Inflammatory macrophage (primary cell): ENCODE data around the gene MUC20.
A peak's percentile ranks its signal among the peaks of the same experiment; 100 is the strongest.
"Not testable (repeated sequence)": the region's sequence is repeated elsewhere in the genome, so short reads cannot be mapped to it uniquely, and the experiment has no call there.

Experiments used
- DNase-seq, 2 donors: peaks; one replicate each; pipeline ENCODE4 v3.0.0-alpha.2; 2020 to 2022

MUC20 gene

GRCh38 chr3:195710126-195710905 is 10.5 kb upstream of the MUC20 start:
- DNase-seq: not testable (repeated sequence)

DNA sequence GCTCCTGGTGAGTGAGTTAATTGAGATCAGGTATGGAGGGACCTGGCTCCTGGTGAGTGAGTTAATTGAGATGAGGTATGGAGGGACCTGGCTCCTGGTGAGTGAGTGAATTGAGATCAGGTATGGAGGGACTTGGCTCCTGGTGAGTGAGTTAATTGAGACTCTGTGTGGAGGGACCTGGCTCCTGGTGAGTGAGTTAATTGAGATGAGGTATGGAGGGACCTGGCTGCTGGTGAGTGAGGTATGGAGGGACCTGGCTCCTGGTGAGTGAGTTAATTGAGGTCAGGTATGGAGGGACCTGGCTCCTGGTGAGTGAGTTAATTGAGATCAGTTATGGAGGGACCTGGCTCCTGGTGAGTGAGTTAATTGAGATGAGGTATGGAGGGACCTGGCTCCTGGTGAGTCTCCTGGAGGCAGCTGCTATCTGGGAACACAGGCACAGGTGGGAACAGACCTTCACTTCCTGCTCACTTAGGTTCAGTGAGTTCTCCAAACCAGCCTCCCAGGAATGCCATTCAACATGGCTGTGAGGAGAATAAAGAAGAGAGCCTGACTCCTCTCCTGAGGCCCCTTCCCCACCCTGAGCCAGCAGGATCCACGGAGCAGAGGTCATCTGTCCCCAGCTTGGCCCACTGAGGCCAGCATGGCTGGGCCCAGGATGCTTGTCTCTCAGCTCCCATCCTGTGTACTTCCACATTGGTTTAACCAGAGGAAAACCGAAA is 9.5 kb upstream of the MUC20 start:
- DNase-seq: not testable (repeated sequence)

DNA sequence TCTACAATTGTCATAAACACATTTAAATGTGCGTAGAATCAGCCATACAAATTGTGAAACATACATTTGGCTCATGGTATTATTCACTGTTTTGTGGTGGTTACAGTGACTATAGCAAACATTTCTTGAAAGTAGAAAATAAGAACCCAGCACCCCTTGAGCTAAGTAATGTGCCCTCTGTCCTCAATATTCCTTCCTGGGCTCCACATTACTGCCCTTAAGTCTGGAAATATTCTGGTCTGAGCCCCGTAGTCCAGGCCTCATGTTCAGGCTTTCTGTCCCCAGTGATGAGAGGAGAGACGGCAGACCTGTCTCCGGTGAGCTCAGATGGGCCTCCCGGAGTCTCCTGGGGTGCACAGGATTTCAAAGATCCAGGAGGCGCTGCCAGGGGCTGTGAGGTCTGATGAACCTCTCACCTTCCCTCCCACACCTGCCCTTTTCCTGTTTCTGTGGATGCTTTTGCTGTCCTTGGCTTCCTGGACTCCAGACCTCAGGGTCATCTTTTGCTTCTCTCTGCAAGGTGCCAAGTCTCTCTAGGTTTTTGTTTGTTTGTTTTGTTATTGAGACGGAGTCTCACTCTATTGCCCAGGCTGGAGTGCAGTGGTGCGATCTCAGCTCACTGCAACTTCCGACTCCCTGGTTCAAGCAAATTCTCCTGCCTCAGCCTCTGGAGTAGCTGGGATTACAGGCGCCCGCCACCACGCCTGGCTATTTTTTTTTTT is 8.8 kb upstream of the MUC20 start:
- DNase-seq: no peak

GRCh38 chr3:195712535-195712910 is 8.3 kb upstream of the MUC20 start:
- DNase-seq: not testable (repeated sequence)

DNA sequence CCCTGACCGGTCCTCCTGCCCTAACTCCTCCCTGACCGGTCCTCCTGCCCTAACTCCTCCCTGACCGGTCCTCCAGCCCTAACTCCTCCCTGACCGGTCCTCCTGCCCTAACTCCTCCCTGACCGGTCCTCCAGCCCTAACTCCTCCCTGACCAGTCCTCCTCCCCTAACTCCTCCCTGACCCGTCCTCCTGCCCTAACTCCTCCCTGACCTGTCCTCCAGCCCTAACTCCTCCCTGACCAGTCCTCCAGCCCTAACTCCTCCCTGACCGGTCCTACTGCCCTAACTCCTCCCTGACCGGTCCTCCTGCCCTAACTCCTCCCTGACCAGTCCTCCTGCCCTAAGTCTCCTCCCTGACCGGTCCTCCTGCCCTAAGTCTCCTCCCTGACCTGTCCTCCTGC is 7.6 kb upstream of the MUC20 start:
- not testable (repeated sequence) for DNase-seq

DNA sequence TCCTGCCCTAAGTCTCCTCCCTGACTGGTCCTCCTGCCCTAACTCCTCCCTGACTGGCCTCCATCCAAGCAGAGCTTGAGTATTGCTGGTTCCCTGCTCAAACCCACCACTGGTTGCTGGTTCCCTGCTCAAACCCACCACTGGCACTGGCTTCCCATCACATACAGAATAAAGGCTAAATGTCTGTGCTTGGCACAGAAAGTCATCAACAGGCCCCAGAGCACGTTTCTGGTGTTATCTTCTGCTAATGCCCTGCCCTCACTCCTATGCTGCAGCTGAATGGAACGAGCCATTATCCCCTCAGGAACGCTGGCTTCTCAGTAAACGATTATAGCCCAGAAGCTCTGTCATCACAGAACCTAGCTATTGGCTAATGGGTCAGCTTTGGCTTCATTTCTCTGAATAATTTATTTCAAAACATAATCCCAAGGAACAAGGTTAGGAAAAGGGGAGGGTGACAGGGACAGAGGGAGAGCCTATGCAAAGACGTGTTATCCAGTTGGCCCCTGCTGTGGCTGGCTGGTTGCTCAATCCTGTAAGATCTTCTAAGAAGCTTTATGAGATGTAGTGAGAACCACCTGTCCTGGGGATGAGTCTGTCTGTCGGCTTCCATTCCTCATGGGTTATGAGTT is 6.3 kb upstream of the MUC20 start:
- DNase-seq: no peak

GRCh38 chr3:195715134-195715533 is 5.6 kb upstream of the MUC20 start:
- DNase-seq: no peak

- DNase-seq: peak; percentile 84 to 97
Measured at GRCh38 chr3:195715583-195716266, 5.1 kb upstream of the MUC20 start.

DNA sequence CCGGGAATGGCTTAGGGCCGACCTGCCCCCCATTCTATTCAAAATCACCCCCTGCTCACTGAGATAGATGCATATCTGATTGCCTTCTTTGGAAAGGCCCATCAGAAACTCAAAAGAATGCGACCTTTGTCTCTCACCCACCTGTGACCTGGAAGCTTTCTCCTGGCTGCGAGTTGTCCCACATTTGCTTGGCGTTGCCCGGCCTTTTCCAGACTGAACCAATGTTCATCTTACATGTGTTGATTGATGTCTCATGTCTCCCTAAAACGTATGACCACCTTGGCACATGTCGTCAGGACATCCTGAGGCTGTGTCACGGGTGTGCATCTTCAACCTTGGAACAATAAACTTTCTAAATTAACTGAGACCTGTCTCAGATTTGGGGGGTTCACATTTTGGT is 3.4 kb upstream of the MUC20 start:
- DNase-seq: no peak

GRCh38 chr3:195717852-195718476 is 2.8 kb upstream of the MUC20 start:
- no peak for DNase-seq

- DNase-seq: no peak
Measured at GRCh38 chr3:195718477-195718984, 2.2 kb upstream of the MUC20 start.

DNA sequence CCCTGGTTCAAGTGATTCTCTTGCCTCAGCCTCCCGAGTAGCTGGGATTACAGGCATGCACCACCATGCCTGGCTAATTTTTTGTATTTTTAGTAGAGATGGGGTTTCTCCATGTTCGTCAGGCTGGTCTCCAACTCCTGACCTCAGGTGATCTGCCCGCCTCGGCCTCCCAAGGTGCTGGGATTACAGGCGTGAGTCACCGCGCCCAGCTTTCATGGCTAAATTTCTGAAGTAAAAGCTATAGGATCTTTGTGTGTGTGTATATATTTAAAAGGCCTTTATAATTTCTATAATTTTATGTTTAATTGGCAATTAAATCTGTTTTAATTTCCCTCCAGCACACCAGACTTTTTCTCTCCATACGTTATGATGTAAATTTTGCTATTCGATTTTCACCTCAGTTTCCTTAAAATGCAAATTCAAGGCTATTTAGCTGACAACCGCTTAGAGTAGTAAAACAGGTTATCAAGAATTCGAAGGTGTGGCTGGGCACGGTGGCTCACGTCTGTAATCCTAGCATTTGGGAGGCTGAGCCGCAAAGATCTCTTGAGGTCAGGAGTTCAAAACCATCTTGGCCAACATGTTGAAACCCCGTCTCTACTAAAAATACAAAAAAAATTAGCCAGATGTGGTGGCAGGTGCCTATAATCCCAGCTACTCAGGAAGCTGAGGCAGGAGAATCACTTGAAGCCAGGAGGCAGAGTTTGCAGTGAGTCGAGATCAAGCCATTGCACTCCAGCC is 1.1 kb upstream of the MUC20 start:
- not testable (repeated sequence) for DNase-seq

DNA sequence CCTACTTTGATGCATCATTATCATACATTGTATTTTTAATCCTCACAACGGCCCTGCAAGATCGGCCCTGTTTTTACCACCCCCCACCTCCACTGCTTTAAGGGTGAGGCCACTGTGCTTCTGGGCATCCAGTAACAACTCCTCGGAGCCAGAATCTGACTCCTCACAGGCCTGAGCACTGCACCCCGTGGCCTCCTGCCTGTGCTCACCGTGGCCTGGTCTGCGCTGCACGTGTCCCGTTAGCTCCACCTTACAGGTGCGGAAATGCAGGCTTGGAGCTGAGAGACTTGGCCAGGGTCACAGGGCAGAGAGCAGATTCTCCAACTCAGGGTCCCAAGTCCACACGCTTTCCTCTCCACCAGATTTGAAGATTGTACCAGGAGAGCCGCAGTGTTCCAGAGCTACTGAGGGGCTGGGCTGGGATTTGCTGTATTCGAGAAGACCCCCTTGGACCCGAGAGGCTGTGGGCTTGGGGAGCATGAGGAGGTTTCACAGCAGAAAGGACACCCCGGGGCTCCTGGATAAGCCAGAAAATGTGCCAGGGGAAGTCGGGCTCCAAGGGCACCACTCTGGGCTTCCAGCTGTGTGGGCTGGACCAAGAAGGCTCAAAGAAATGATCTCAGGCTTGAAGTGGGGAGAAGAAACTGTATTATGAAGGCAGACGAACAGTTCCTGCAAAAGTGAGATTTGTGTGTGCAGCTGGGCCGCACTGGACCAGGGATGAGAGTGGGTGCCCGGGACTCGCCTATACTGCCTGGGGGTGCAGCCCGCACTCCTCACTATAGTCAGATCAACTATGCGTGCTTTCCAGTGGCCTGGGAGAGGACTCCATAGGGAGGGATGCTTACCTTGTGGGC is 1.6 kb downstream of the MUC20 start:
- DNase-seq: not testable (repeated sequence)

DNA sequence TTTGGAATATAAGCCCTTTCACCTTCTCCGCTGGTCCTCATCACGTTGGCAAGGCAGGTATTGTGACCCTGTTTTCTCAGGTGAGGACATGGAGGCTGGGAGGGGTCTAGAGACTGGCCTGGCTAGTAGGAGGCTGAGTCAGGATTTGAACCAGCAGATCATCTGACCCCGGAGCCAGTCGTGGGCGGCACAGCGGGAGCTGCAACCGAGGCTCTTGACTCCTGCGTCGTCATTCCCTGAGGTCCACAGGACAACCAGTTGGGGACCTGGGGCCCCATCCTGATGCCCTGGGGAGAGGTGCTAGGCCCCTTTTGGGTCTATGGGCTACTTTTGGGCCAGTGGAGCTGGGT is 2.2 kb downstream of the MUC20 start:
- DNase-seq: not testable (repeated sequence)

DNA sequence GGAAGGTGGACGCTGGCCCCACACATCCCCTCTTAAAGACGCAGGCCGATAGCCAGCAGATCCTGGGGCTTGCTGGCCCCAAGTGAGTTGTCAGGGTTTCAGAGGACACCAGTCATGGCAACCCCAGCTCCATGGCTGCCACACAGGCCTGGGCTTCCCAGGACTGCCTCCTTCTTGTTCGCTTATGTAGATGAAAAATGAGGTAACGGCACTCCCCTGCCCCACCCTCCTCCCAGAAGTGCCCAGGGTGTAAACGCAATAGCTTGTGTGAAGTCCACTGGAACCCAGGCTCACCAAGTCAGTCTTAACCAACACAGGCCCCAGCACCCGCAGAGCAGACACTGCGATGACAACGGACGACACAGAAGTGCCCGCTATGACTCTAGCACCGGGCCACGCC is 3.6 kb downstream of the MUC20 start:
- not testable (repeated sequence) for DNase-seq

DNA sequence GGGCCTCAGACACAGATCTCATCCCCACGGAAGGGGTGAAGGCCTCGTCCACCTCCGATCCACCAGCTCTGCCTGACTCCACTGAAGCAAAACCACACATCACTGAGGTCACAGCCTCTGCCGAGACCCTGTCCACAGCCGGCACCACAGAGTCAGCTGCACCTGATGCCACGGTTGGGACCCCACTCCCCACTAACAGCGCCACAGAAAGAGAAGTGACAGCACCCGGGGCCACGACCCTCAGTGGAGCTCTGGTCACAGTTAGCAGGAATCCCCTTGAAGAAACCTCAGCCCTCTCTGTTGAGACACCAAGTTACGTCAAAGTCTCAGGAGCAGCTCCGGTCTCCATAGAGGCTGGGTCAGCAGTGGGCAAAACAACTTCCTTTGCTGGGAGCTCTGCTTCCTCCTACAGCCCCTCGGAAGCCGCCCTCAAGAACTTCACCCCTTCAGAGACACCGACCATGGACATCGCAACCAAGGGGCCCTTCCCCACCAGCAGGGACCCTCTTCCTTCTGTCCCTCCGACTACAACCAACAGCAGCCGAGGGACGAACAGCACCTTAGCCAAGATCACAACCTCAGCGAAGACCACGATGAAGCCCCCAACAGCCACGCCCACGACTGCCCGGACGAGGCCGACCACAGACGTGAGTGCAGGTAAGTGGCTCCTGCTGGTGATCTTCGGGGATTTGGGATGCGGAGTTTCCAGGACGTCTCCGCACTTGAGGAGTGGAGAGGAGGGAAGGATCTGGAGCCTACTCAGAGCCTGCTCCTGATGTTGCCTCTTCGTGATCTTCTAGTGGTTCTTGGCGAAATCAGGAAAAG is 5.3 kb downstream of the MUC20 start:
- DNase-seq: not testable (repeated sequence)

GRCh38 chr3:195727606-195728195 is 6.9 kb downstream of the MUC20 start:
- DNase-seq: no peak

- not testable (repeated sequence) for DNase-seq
Measured at GRCh38 chr3:195728789-195729188, 8.0 kb downstream of the MUC20 start.
